HepG2 (cell line): Measurements from ENCODE around the gene LHB. TPM values are rescaled to one million over a fixed set of nuclear protein-coding genes. Genes with fewer than 3 reads are reported as not detected.

Experiments used
- ARNT2 ChIP-seq: sonication (generic); formaldehyde crosslinking; IDR thresholded peaks from 2 replicates; pipeline ENCODE4 v1.8.0; 2022; ENCODE audit warnings: mild to moderate bottlenecking, low read depth, missing genetic modification reagents, moderate library complexity
- ELK4 ChIP-seq: sonication (generic); formaldehyde crosslinking; IDR thresholded peaks from 2 replicates; pipeline ENCODE4 v1.9.0; 2021; ENCODE audit warnings: missing genetic modification reagents, borderline replicate concordance
- FOXK1 ChIP-seq: sonication (generic); formaldehyde crosslinking; IDR thresholded peaks from 2 replicates; pipeline ENCODE4 v1.4.0; 2020; ENCODE audit warnings: low read depth, missing genetic modification reagents, borderline replicate concordance
- HMGXB4 ChIP-seq, 2 experiments: sonication (generic) in 1 of 2; formaldehyde crosslinking in 1 of 2; IDR thresholded peaks; 2 replicates each; pipeline versions ENCODE4 v1.4.0 to v1.6.1; 2018 to 2020; ENCODE audit warnings: missing genetic modification reagents in 2 of 2, borderline replicate concordance in 1 of 2, low read depth in 1 of 2, mild to moderate bottlenecking in 1 of 2, missing biosample characterization in 1 of 2
- KDM6A ChIP-seq: IDR thresholded peaks from 2 replicates; pipeline ENCODE4 v1.6.1; 2016; ENCODE audit warnings: low read depth
- MAF1 ChIP-seq: sonication (generic); formaldehyde crosslinking; IDR thresholded peaks from 2 replicates; pipeline ENCODE4 v1.5.0; 2020; ENCODE audit warnings: missing genetic modification reagents, borderline replicate concordance
- MIXL1 ChIP-seq: IDR thresholded peaks from 2 replicates; pipeline ENCODE4 v1.6.1; 2016
- MTA1 ChIP-seq: sonication (generic); formaldehyde crosslinking; IDR thresholded peaks from 2 replicates; pipeline ENCODE4 v1.4.0; 2020; ENCODE audit warnings: missing genetic modification reagents, mild to moderate bottlenecking, borderline replicate concordance
- NONO ChIP-seq, 2 experiments: fragments of 450-650 bp in 1 of 2; sonication (generic) in 1 of 2; formaldehyde crosslinking in 1 of 2; IDR thresholded peaks in 1 of 2; conservative IDR thresholded peaks in 1 of 2; 2 replicates each; pipeline versions ENCODE4 v1.6.1 to v1.8.0; 2017 to 2022; ENCODE audit warnings: mild to moderate bottlenecking in 1 of 2, missing genetic modification reagents in 1 of 2, moderate library complexity in 1 of 2
- SNAPC4 ChIP-seq: sonication (generic); formaldehyde crosslinking; IDR thresholded peaks from 2 replicates; pipeline ENCODE4 v1.4.0; 2020; ENCODE audit warnings: mild to moderate bottlenecking, missing genetic modification reagents
- USF2 ChIP-seq, 2 experiments: sonication (generic) in 1 of 2; formaldehyde crosslinking in 1 of 2; IDR thresholded peaks; 2 replicates each; pipeline versions ENCODE4 v1.5.1 to v1.6.1; 2011 to 2020; ENCODE audit warnings: borderline replicate concordance in 1 of 2, low read depth in 1 of 2, low read length in 1 of 2, mild to moderate bottlenecking in 1 of 2, missing genetic modification reagents in 1 of 2, moderate library complexity in 1 of 2
- ZNF143 ChIP-seq: sonication (generic); formaldehyde crosslinking; IDR thresholded peaks from 2 replicates; pipeline ENCODE4 v1.4.0; 2020; ENCODE audit warnings: missing genetic modification reagents
- ZNF282 ChIP-seq: fragments of 450-650 bp; IDR thresholded peaks from 2 replicates; pipeline ENCODE4 v1.6.1; 2018; ENCODE audit not compliant: partially characterized antibody
- ZNF44 ChIP-seq: sonication (generic); formaldehyde crosslinking; IDR thresholded peaks from 2 replicates; pipeline ENCODE4 v1.5.1; 2020; ENCODE audit warnings: mild to moderate bottlenecking, missing genetic modification reagents
- ZNF75D ChIP-seq: sonication (generic); formaldehyde crosslinking; IDR thresholded peaks from 2 replicates; pipeline ENCODE4 v1.8.1; 2023; ENCODE audit warnings: missing genetic modification reagents, mild to moderate bottlenecking, borderline replicate concordance
- polyA plus RNA-seq, 8 experiments: library from polyadenylated mRNA; depleted of rRNA in 3 of 8; stranded (reverse) in 7 of 8; unstranded in 1 of 8; fragments of >200 nt; fragmentation: Illumina TruSeq in 4 of 8; extraction: Trizol in 4 of 8; gene quantifications; 2 replicates each; pipeline versions ENCODE4 v1.2.1 to v1.2.3, GENCODE V29; 2011 to 2016; ENCODE audit warnings: low read depth in 4 of 8, missing spikeins in 1 of 8, mixed read lengths in 1 of 8; ENCODE audit not compliant: insufficient read depth in 1 of 8
- total RNA-seq, 5 experiments: library from RNA; depleted of rRNA; stranded (reverse); fragments of >200 nt; fragmentation: Illumina TruSeq; extraction: Trizol; gene quantifications; 2 replicates each; pipeline ENCODE4 v1.2.3, GENCODE V29; 2016; ENCODE audit warnings: low read depth in 1 of 5

LHB gene
- total and polyA plus RNA-seq, 2 of the 13 experiments (the other 11 are each of a cell fraction or from before 2014, with no cell fraction given), result not detected

GRCh38 chr19:48968179-48968661, 48.7 kb downstream of the LHB start (continued):
- TF ChIP-seq NONO (IDR thresholded peaks at IDR 0.05), result no peak
- no peak for TF ChIP-seq NONO (CRISPR knock-in tag; conservative IDR thresholded peaks at IDR 0.05)
- TF ChIP-seq KDM6A, result no peak; the same call in 1 of the 2 replicates
- no peak for TF ChIP-seq MIXL1 (CRISPR knock-in tag)
- no peak for TF ChIP-seq ELK4 (CRISPR knock-in tag)
- TF ChIP-seq SNAPC4 (CRISPR knock-in tag), result no peak
- no peak for TF ChIP-seq FOXK1 (CRISPR knock-in tag)
- TF ChIP-seq MTA1 (CRISPR knock-in tag), result no peak
- TF ChIP-seq ZNF282, result no peak
- no peak for TF ChIP-seq USF2 (IDR thresholded peaks at IDR 0.05; ENCODE audit: low read depth, low read length)
- TF ChIP-seq USF2 (CRISPR knock-in tag; IDR thresholded peaks at IDR 0.05; ENCODE audit: borderline replicate concordance), result no peak
- no peak for TF ChIP-seq ARNT2 (CRISPR knock-in tag)
- no peak for TF ChIP-seq ZNF44 (CRISPR knock-in tag)
- TF ChIP-seq ZNF75D, result no peak
- no peak for TF ChIP-seq HMGXB4 (CRISPR knock-in tag; IDR thresholded peaks at IDR 0.05; ENCODE audit: borderline replicate concordance in 1 of 2, low read depth in 1 of 2)
- TF ChIP-seq ZNF143 (CRISPR knock-in tag), result 0 out of 2 replicates have a peak, but pooled peaks have one; percentile 12
- TF ChIP-seq MAF1 (CRISPR knock-in tag), result no peak
